ENCODE measurements around the gene AMOTL1.

GRCh38 chr11:94831529-94831928, 63.4 kb downstream of the AMOTL1 start:
- TF ChIP-seq EZH2 (IDR thresholded peaks at IDR 0.05; ENCODE audit: borderline replicate concordance, low read length): no peak
- no peak for TF ChIP-seq CTCF (conservative IDR thresholded peaks at IDR 0.05 in 1 of 2, IDR thresholded peaks at IDR 0.05 in 1 of 2; ENCODE audit: extremely low read depth in 1 of 2, insufficient read depth in 1 of 2, low read depth in 1 of 2, low read length in 2 of 2)
